NCI-H146 treated with DMSO at 0.1 percent for 48 hours (cell line): ENCODE data around the gene SNCB.

Source experiments
- DNase-seq: peaks from one replicate; lab custom pipeline; 2025; ENCODE audit not compliant: unreplicated experiment; lab: John Stamatoyannopoulos, UW

Gene SNCB

DNA sequence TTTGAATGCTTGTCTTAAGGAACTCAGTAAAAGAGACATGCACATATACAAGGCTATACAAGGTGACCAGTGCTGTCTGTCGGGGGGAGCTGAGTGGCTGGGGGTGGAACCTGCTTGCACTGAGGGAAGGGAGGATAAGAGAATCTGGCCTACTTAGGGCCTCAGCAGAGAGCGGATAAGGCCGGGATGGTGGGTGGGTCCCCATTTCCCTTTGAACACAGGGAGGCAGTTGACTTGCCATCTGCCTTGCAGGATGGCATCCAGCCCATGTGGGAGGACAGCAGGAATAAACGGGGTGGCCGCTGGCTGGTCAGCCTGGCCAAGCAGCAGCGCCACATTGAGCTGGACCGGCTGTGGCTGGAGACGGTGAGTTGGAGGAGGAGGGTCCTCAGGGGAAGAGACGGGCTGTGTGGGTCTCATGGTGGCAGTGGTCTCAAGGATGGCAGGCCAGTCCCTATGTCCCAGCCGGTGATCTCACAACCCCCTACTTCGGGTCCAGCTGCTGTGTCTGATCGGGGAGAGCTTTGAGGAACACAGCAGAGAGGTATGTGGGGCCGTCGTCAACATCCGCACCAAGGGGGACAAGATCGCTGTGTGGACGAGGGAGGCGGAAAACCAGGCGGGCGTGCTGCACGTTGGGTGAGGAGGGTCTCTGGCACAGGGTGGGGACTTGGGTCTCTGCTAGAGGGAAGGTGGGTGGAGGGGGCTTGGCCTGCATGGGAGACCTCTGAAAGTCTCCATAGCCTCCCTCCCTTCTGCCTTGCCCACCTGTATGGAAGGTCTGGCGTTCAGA lies 14.7 kb upstream of the SNCB start:
- DNase-seq: no peak

GRCh38 chr5:176644294-176644693 lies 14.0 kb upstream of the SNCB start:
- DNase-seq: no peak

- no peak for DNase-seq
Observed at GRCh38 chr5:176643491-176644219, 13.3 kb upstream of the SNCB start.

GRCh38 chr5:176642675-176643490 lies 12.5 kb upstream of the SNCB start:
- no peak for DNase-seq

DNA sequence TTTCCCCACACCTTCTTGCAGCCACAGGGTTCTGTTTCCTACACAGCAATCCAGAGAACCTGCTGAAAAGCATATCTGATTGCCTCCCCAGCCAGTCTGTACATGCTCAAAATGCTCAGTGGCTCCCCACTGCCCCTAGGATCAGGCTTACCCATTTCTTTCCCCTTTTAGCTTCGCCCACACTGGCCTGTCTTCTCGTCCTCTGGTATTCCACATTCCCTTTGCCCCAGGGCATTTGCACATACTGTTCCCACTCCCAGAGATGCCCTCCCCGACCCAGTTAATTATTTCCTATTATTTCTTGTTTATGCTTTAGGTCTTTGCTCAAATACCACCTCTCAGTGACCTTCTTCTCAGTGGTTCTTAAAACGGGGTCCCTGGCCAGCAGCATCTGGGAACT lies 10.3 kb upstream of the SNCB start:
- DNase-seq: no peak

- DNase-seq: no peak
Observed at GRCh38 chr5:176639981-176640380, 9.6 kb upstream of the SNCB start.

DNA sequence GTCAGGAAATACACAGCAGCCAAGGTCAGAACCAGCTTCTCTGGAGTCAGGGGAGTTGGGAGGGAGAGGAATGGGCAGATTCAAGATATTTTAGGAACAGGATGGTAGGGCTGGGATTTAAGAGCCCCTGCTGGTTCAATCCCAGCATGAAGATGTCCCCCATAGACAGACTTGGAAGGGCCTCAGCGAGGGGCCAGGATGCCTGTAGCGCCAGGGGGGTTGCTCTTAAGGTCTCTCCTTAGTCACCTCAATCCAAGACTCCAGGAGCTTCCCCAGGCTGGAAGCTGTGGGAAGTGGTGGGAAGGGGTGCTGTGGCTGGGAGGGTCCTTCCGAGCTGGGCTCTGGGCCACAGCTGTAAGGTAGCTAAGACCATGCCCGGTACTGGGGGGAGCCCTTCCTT lies 8.9 kb upstream of the SNCB start:
- DNase-seq: no peak

DNA sequence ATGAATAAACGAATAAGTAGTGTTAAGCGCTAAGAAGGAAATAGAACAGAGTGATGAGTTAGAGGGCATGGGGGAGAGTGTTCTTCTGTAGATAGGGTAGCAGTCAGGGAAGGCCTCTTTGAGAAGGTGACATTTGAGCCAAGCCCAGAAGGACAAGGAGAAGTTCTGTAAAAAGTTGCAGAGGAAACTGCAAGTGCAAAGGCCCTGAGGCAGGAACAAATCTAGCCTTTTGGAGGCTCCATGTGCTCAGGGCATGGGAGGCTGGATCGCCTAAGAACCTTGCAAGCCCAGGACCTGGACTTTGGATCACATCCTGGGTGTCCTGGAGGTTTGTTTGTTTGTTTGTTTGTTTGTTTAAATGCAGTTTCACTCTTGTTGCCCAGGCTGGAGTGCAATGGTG lies 8.1 kb upstream of the SNCB start:
- no peak for DNase-seq

GRCh38 chr5:176637556-176637955 lies 7.2 kb upstream of the SNCB start:
- DNase-seq: no peak

GRCh38 chr5:176636426-176636825 lies 6.1 kb upstream of the SNCB start:
- no peak for DNase-seq

- DNase-seq: no peak
Observed at GRCh38 chr5:176633598-176633997, 3.3 kb upstream of the SNCB start.

GRCh38 chr5:176632745-176633144 lies 2.4 kb upstream of the SNCB start:
- no peak for DNase-seq

GRCh38 chr5:176631383-176632200 lies 1.3 kb upstream of the SNCB start:
- no peak for DNase-seq

DNA sequence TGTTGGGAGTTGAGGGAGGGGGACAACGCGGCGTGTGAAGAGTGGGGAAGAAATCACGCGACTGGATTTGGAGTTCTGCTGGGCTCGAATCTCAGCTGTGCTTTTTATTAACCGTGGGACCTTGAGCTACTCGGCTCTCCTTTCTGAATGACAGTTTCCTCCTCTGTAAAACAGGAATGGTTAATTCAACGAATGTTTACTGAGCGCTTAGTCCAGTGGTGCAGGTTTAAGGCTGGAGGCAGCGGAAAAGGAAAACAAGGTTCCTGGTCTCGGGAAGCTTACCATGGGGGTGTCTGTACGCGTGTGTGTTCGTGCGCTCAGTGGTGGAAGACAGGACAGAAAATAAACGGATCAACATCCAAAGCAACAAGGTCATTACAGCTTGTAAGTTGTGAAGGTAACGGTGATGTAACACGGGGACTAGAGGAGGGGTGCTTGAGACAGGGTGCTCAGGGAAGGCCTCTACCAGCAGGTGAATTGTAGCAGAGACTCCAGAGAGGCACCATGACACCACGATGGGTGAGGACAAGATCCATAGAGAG lies 418 bp upstream of the SNCB start:
- no peak for DNase-seq

DNA sequence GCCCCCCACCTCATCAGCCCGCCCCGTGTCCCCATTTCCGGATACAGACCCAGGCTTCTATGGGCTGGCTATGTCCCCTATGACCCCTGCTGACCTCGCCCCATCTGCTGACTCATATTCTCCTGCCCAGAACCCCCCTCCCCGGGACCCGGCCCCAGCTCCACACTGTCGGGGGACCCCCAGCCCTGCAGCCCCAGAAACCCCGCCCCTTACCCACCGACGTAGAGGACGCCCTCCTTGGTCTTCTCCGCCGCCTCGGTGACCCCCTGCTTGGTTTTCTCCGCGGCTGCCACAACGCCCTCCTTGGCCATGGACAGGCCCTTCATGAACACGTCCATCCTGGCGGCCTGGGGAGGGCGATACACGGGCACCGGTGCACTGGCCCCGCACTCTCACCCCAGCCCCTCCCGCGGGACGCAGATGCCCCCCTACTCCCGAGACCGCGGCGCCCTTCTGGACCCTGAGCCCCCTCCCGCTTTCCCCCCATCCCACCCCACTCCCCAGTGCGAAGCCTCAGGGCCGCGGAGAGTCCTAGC lies 949 bp downstream of the SNCB start:
- no peak for DNase-seq

DNA sequence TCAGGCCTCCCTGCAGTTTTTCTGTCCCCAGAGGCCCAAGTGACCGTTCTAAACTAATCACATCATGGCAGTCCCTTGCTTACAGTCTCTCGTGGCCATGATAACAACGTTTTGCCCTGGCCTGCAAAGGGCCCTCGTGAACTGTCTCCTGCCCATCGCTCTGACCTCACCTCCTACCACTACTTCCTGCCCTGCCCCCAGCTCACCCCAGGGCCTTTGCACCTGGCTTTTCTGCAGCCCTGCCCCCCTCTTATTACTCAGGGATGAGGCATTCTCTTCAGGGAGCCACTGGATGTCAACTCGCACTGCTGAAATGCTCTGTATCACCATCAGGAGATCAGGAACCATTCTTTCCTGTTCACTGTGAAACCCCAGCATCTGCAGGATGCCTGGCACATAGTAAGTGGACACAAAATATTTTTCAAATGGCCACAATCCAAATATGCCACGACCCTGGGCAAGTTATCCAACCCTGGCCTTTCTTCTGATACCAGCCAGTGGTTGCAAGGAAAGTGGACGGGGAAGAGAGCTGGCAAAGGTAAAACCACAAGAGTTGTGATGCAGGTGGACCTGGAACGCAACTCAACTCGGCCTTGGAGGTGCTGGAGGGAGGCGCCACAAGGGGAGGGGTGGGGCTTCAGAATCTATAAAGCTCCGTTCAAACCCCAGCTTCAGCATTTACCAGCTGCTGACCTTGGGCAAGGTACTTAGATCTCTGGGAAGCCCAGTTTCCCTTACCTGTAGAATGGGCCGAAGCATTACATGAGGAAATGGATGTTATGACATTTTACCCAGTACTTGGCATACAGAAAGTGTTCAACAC lies 1.7 kb downstream of the SNCB start:
- DNase-seq: no peak

DNA sequence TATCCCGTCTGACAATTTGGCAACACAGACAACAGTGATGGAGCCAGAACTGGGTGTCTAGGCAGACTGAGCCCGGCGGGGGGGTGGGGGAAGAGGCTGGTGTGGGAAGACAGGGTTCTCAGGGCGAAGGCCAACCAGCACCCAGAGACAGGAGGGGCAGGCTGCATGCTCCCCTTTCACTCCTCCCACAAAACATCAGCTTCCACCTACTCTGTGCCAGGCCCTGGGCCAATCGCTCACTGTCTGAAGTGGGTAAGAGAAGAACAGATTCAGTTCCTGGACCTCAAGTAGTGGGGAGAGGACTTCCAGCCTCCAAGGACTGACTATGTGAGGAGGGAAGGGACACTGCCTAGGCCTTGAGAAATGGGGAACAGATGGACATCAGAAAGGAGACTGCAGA lies 2.8 kb downstream of the SNCB start:
- DNase-seq: no peak

GRCh38 chr5:176626876-176627236 lies 3.5 kb downstream of the SNCB start:
- no peak for DNase-seq
